ENCODE measurements around the gene KCTD10. TPM values are rescaled to one million over a fixed set of nuclear protein-coding genes. Genes with fewer than 3 reads are reported as not detected.

The KCTD10 gene
- total RNA-seq, 1 experiment from 2014 or later: 71.3 TPM

- Histone ChIP-seq H2BK120ac (ENCODE audit: low read depth, low read length, poor library complexity, severe bottlenecking) (no peak overlapping the region), H4K5ac (ENCODE audit: insufficient read length, low read depth, low read length) (no peak overlapping the region), H3K23me2 (ENCODE audit: insufficient read length, low read depth, low read length, poor library complexity, severe bottlenecking) (no peaks in the 10 kb centered on the region), H3K9me3 (ENCODE audit: control insufficient read depth, low read depth, low read length) (no peaks in the 10 kb centered on the region), H2AFZ (ENCODE audit: low read length) (no peak overlapping the region), H3K4me2 (ENCODE audit: insufficient read depth, insufficient read length, low read length) (no peak overlapping the region), H3K14ac (ENCODE audit: insufficient read depth, low read length) (no peak overlapping the region; the same call in 1 of the 2 replicates), H2BK12ac (ENCODE audit: insufficient read length, low read depth, low read length) (peak overlapping the region; percentile 36), H2BK20ac (ENCODE audit: low read depth, low read length, poor library complexity, severe bottlenecking) (no peak overlapping the region), H3K23ac (ENCODE audit: insufficient read length, low read depth, low read length) (no peak overlapping the region), H3K56ac (ENCODE audit: insufficient read length, low read depth, low read length) (no peak overlapping the region), H3T11ph (ENCODE audit: low read length) (no peak overlapping the region), H4K8ac (replicated peaks; ENCODE audit: insufficient read length, low read depth, low read length) (no peak overlapping the region), H3K9ac (ENCODE audit: extremely low read depth, insufficient read length, low read length) (no peak overlapping the region), H3K18ac (ENCODE audit: insufficient read length, low read depth, low read length) (peak overlapping the region; percentile 58), H4K91ac (ENCODE audit: insufficient read length, low read depth, low read length) (peak overlapping the region; percentile 79), H3K27ac (ENCODE audit: insufficient read length, low read depth, low read length) (peak overlapping the region; percentile 16), H3K4me1 (ENCODE audit: insufficient read depth, low read length) (peaks cover 41% of the 10 kb centered on the region), H3K79me1 (ENCODE audit: insufficient read depth, low read depth, low read length, poor library complexity, severe bottlenecking) (peaks cover 6% of the 10 kb centered on the region), H3K27me3 (ENCODE audit: insufficient read depth, low read length) (no peaks in the 10 kb centered on the region), H4K20me1 (ENCODE audit: control insufficient read depth, insufficient read depth, insufficient read length) (peaks cover 2% of the 10 kb centered on the region), H2AK5ac (ENCODE audit: insufficient read length, low read length) (peak overlapping the region; percentile 22), H3K79me2 (ENCODE audit: insufficient read depth, low read length) (peaks cover 10% of the 10 kb centered on the region; the same call in 1 of the 2 replicates), H3K4ac (ENCODE audit: low read depth, low read length) (peak overlapping the region; percentile 16; the same call in 1 of the 2 replicates), H2BK5ac (ENCODE audit: insufficient read length, low read length) (no peak overlapping the region), H2BK15ac (ENCODE audit: low read depth, low read length) (no peak overlapping the region)
- Mint-ChIP-seq H3K36me3 (ENCODE audit: insufficient read depth in 1 of 3, low read depth in 3 of 3) (peaks cover 17 to 49% (median 35%) of the 10 kb centered on the region in 3 experiments; a peak in 6 of 7 replicates), H3K4me1 (peaks cover 87 to 91% of the 10 kb centered on the region in 2 experiments), H3K27ac (peak overlapping the region; percentile 73 to 97 (median 94)), H3K9me3 (no peaks in the 10 kb centered on the region; a peak in 2 of 5 replicates), H3K4me3 (peak overlapping the region in 1 of 2 experiments; percentile 47; a peak in 2 of 5 replicates), H3K27me3 (ENCODE audit: low read depth) (no peaks in the 10 kb centered on the region)
- TF ChIP-seq, protein P1, sequence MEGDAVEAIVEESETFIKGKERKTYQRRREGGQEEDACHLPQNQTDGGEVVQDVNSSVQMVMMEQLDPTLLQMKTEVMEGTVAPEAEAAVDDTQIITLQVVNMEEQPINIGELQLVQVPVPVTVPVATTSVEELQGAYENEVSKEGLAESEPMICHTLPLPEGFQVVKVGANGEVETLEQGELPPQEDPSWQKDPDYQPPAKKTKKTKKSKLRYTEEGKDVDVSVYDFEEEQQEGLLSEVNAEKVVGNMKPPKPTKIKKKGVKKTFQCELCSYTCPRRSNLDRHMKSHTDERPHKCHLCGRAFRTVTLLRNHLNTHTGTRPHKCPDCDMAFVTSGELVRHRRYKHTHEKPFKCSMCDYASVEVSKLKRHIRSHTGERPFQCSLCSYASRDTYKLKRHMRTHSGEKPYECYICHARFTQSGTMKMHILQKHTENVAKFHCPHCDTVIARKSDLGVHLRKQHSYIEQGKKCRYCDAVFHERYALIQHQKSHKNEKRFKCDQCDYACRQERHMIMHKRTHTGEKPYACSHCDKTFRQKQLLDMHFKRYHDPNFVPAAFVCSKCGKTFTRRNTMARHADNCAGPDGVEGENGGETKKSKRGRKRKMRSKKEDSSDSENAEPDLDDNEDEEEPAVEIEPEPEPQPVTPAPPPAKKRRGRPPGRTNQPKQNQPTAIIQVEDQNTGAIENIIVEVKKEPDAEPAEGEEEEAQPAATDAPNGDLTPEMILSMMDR (conservative IDR thresholded peaks at IDR 0.05): no peak
- no peak for DNase-seq
- WGBS (ENCODE audit: extremely low coverage, insufficient read length, low lambda C conversion rate): no CpG with 5 or more reads among the region's 8 CpGs
These were observed 15.9 kb downstream of the KCTD10 start for GRCh38 chr12:109461049-109461845.
